Measurements from ENCODE around the gene GAS1. TPM values are rescaled to one million over a fixed set of nuclear protein-coding genes. Genes with fewer than 3 reads are reported as not detected.

GAS1 gene
- total and polyA plus RNA-seq, 2 of the 8 experiments (the other 6 are each of a cell fraction or from before 2014, with no cell fraction given): 2.8 to 5.7 TPM

DNA sequence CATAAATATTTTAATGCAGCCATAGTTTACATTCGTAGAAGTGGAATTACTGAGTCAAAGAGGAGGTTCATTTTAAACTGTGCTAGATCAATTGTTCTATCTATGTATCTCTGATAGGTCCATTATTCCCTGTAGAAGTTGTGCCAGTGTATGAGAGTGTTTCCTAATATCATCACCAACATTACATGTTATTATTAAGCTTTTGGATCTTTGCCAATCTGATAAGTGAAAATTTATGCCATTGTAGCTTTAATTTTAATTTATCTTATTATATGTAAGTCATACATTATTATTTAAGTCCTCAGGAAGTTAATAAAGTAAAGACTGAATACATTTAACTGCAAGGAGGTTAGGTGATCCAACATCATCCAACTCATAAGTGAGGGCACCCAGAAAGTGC is 10.9 kb upstream of the GAS1 start:
- Histone ChIP-seq H3K9ac (replicated peaks in 1 of 4; ENCODE audit: extremely low read depth in 1 of 4, low read depth in 3 of 4, low read length in 3 of 4) (no peak overlapping the region), H4K8ac (ENCODE audit: extremely low read depth, insufficient read depth, low read length) (no peak overlapping the region), H3K27me3 (replicated peaks in 1 of 4; ENCODE audit: control insufficient read depth in 3 of 4, extremely low read depth in 1 of 4, insufficient read depth in 3 of 4, low read length in 3 of 4) (no peaks in the 10 kb centered on the region; a peak in 1 of 7 replicates), H3K36me3 (ENCODE audit: control insufficient read depth in 2 of 4, insufficient read depth in 4 of 4, low read length in 3 of 4) (no peaks in the 10 kb centered on the region), H3K79me2 (ENCODE audit: control insufficient read depth in 1 of 2, insufficient read depth in 2 of 2, low read length in 2 of 2) (no peaks in the 10 kb centered on the region), H3K4me1 (replicated peaks in 1 of 4; ENCODE audit: control insufficient read depth in 3 of 4, insufficient read depth in 4 of 4, low read length in 3 of 4) (no peaks in the 10 kb centered on the region), H2AFZ (ENCODE audit: low read length) (no peak overlapping the region), H2BK12ac (ENCODE audit: low read depth, low read length) (no peak overlapping the region), H3K18ac (ENCODE audit: extremely low read depth, low read length) (no peak overlapping the region), H3K4me3 (ENCODE audit: extremely low read depth in 1 of 4, insufficient read depth in 2 of 4, low read depth in 3 of 4, low read length in 4 of 4) (no peak overlapping the region), H2BK120ac (replicated peaks; ENCODE audit: low read depth, low read length) (no peak overlapping the region), H2BK20ac (ENCODE audit: low read length) (no peak overlapping the region), H4K5ac (ENCODE audit: insufficient read length, low read depth, low read length) (no peak overlapping the region), H2BK5ac (ENCODE audit: low read depth, low read length) (no peak overlapping the region), H2BK15ac (ENCODE audit: low read length) (no peak overlapping the region), H3K27ac (ENCODE audit: low read depth, low read length) (no peak overlapping the region), H3K14ac (ENCODE audit: insufficient read length) (no peak overlapping the region), H3K23me2 (ENCODE audit: low read depth, low read length) (no peaks in the 10 kb centered on the region), H2AK5ac (ENCODE audit: low read depth, low read length) (no peak overlapping the region), H3K4me2 (ENCODE audit: insufficient read depth in 1 of 2, low read depth in 2 of 2, low read length in 2 of 2) (no peak overlapping the region), H3K4ac (replicated peaks; ENCODE audit: insufficient read length, low read depth, low read length) (no peak overlapping the region), H3K56ac (replicated peaks; ENCODE audit: insufficient read length, low read depth, low read length) (no peak overlapping the region), H4K91ac (replicated peaks; ENCODE audit: insufficient read length, low read length) (no peak overlapping the region), H3K79me1 (ENCODE audit: low read depth, low read length) (no peaks in the 10 kb centered on the region), H4K20me1 (replicated peaks in 1 of 2; ENCODE audit: control insufficient read depth in 1 of 2, insufficient read depth in 2 of 2, low read length in 2 of 2) (no peaks in the 10 kb centered on the region), H3K23ac (ENCODE audit: insufficient read length) (no peak overlapping the region), H3K9me3 (ENCODE audit: insufficient read depth in 2 of 2, low read depth in 1 of 2, low read length in 1 of 2) (no peaks in the 10 kb centered on the region)
- ChIA-PET CTCF (ENCODE audit: partially characterized antibody) (interaction anchor here (1.3 kb wide), 1 partner anchor 10 kb away, joined by 4 read pairs; no protein-coding TSS in a partner anchor), POLR2A (ENCODE audit: partially characterized antibody) (no interaction called here)
- no peak for DNase-seq (ENCODE audit: low read depth in 1 of 2, low spot score in 2 of 2)
- no peak for FAIRE-seq
- WGBS, 2 experiments (ENCODE audit: extremely low coverage in 1 of 2, insufficient coverage in 1 of 2, insufficient read length in 1 of 2, insufficient replicate concordance in 2 of 2, low coverage in 1 of 2, low lambda C conversion rate in 2 of 2, missing lambda C conversion rate in 1 of 2): 81% methylated on average over 1 of the region's 1 CpG; no CpG with 5 or more reads in 1 of the 2 experiments
